K562 (cell line): ENCODE results near the gene CCDC194. TPM values are rescaled to one million over a fixed set of nuclear protein-coding genes. Genes with fewer than 3 reads are reported as not detected.
A peak's percentile ranks its signal among the peaks of the same experiment; 100 is the strongest.

ENCODE experiments used
- ATAC-seq: fragments of 200-7000 bp; cut with Tn5 transposase; 3 replicates; pipeline ENCODE4 v1.9.1; 2020; ENCODE audit warnings: moderate library complexity
- BruUV-seq: library from RNA; stranded (reverse); fragments of 400-500 nt; replicated peaks from 2 replicates; lab custom pipeline; 2021; lab: Mats Ljungman, UMichigan
- CTCF ChIA-PET: fragments of 300-600 bp; formaldehyde crosslinking; extraction: SDS; loops from one replicate; lab custom pipeline; 2021; ENCODE audit warnings: low intra/inter-chr PET ratio; lab: Yijun Ruan, JAX
- POLR2A ChIA-PET: fragments of 300-600, 350-650 bp; sonication (Branson Sonifier 250); formaldehyde crosslinking; extraction: SDS; loops from one replicate; lab custom pipeline; 2021; ENCODE audit warnings: antibody characterized with exemption, inconsistent platforms; lab: Yijun Ruan, JAX
- DNase-seq, 4 experiments: peaks; one replicate each; pipeline versions ENCODE4 v3.0.0 to v3.0.0-alpha.2; 2011 to 2018; ENCODE audit warnings: low spot score in 3 of 4, mixed read lengths in 3 of 4; ENCODE audit errors: extremely low read depth in 1 of 4
- FAIRE-seq: peaks from 2 replicates; lab custom pipeline; 2011; peaks lifted over from hg19 to GRCh38; lab: Jason Lieb, UNC
- H2AFZ ChIP-seq: 2 replicates; pipeline ENCODE4 v1.6.0; 2011; ENCODE audit warnings: low read depth, low read length, control low read depth, inconsistent platforms
- H3K27ac ChIP-seq: fragments of 200-600 bp; 3 replicates; pipeline ENCODE4 v1.8.0; 2011; ENCODE audit warnings: low read depth, mild to moderate bottlenecking, control low read depth, inconsistent platforms, low read length, moderate library complexity, mixed read lengths; ENCODE audit errors: extremely low read depth
- H3K27me3 ChIP-seq, 2 experiments: fragments of 300-600 bp in 1 of 2; 2 replicates in 1 of 2; 3 replicates in 1 of 2; pipeline versions ENCODE4 v1.6.0 to v1.8.0; 2011; ENCODE audit warnings: inconsistent platforms in 2 of 2, low read length in 2 of 2, mild to moderate bottlenecking in 1 of 2, mixed read lengths in 1 of 2, moderate library complexity in 1 of 2; ENCODE audit not compliant: control insufficient read depth in 2 of 2, insufficient read depth in 2 of 2
- H3K36me3 ChIP-seq: fragments of 300-600 bp; 3 replicates; pipeline ENCODE4 v1.8.0; 2011; ENCODE audit warnings: mild to moderate bottlenecking, low read length, inconsistent platforms; ENCODE audit not compliant: control insufficient read depth, insufficient read depth
- H3K4me1 ChIP-seq, 2 experiments: fragments of 200-600 bp in 1 of 2; replicated peaks in 1 of 2; 2 replicates in 1 of 2; 3 replicates in 1 of 2; pipeline versions ENCODE4 v1.5.1 to v1.8.0; 2011; ENCODE audit warnings: inconsistent platforms in 2 of 2, low read length in 2 of 2, mild to moderate bottlenecking in 1 of 2, mixed read lengths in 1 of 2, moderate library complexity in 1 of 2; ENCODE audit not compliant: control insufficient read depth in 2 of 2, insufficient read depth in 2 of 2
- H3K4me2 ChIP-seq: 2 replicates; pipeline ENCODE4 v1.6.1; 2011; ENCODE audit warnings: low read length, control low read depth, inconsistent platforms, mixed read lengths; ENCODE audit not compliant: insufficient read depth
- H3K4me3 ChIP-seq: fragments of 200-600 bp; sonication (generic), shearing (Covaris generic); 2 replicates; pipeline ENCODE4 v1.5.1; 2016; ENCODE audit warnings: control low read depth, inconsistent platforms
- H3K79me2 ChIP-seq: fragments of 200-600 bp; 3 replicates; pipeline ENCODE4 v1.8.0; 2011; ENCODE audit warnings: low read length, inconsistent platforms; ENCODE audit not compliant: control insufficient read depth, insufficient read depth
- H3K9ac ChIP-seq, 2 experiments: 2 replicates each; pipeline versions ENCODE4 v1.6.0 to v1.6.1; 2011; ENCODE audit warnings: low read depth in 2 of 2, low read length in 2 of 2, control low read depth in 1 of 2, inconsistent platforms in 1 of 2, mild to moderate bottlenecking in 1 of 2, mixed read lengths in 1 of 2; ENCODE audit not compliant: insufficient read depth in 1 of 2
- H3K9me1 ChIP-seq: one replicate; pipeline ENCODE4 v1.6.0; 2011; ENCODE audit warnings: inconsistent platforms, mild to moderate bottlenecking, low read length, moderate library complexity; ENCODE audit not compliant: control insufficient read depth, insufficient read depth
- H3K9me3 ChIP-seq: replicated peaks from 2 replicates; pipeline ENCODE4 v1.5.1; 2011; ENCODE audit warnings: low read depth, low read length, inconsistent platforms; ENCODE audit not compliant: control insufficient read depth, insufficient read depth
- H4K20me1 ChIP-seq: replicated peaks from 2 replicates; pipeline ENCODE4 v1.6.1; 2011; ENCODE audit warnings: low read length, inconsistent platforms, mixed read lengths; ENCODE audit not compliant: control insufficient read depth, insufficient read depth
- BCL6 ChIP-seq: fragments of 250-450 bp; sonication (Bioruptor Pico); IDR thresholded peaks from 2 replicates; pipeline ENCODE4 v1.4.0; 2020
- CBX2 ChIP-seq: fragments of 200-600 bp; sonication (generic); IDR thresholded peaks from one replicate; pipeline ENCODE4 v1.6.1; 2012; ENCODE audit warnings: mild to moderate bottlenecking, low read length, inconsistent platforms; ENCODE audit not compliant: insufficient read depth, poor library complexity, severe bottlenecking
- DPF2 ChIP-seq: fragments of 450-650 bp; IDR thresholded peaks from 2 replicates; pipeline ENCODE4 v1.6.1; 2016
- HES1 ChIP-seq: fragments of 450-650 bp; IDR thresholded peaks from 2 replicates; pipeline ENCODE4 v1.6.1; 2016; ENCODE audit warnings: low read depth, mild to moderate bottlenecking, moderate library complexity
- KAT7 ChIP-seq: sonication (generic); formaldehyde crosslinking; IDR thresholded peaks from 2 replicates; pipeline ENCODE4 v1.8.0; 2022; ENCODE audit warnings: missing genetic modification reagents, mild to moderate bottlenecking, borderline replicate concordance
- RBM39 ChIP-seq: fragments of 200-400 bp; formaldehyde crosslinking; optimal IDR thresholded peaks from 2 replicates; pipeline ENCODE3; 2018; ENCODE audit warnings: low read depth, low read length
- RCOR1 ChIP-seq, 2 experiments: IDR thresholded peaks; 2 replicates each; pipeline ENCODE4 v1.6.1; 2012; ENCODE audit warnings: low read depth in 2 of 2, low read length in 2 of 2, borderline replicate concordance in 1 of 2, improper control_type of control experiment in 1 of 2
- SMC3 ChIP-seq: conservative IDR thresholded peaks from 2 replicates; pipeline ENCODE4 v1.6.1; 2011; ENCODE audit warnings: low read depth, low read length, improper control_type of control experiment; ENCODE audit not compliant: insufficient read depth
- XRCC4 ChIP-seq: IDR thresholded peaks from one replicate; pipeline ENCODE4 v1.6.1; 2011; ENCODE audit not compliant: insufficient read depth, insufficient read length; ENCODE audit errors: extremely low read depth
- YY1 ChIP-seq, 3 experiments: IDR thresholded peaks; 2 replicates each; pipeline ENCODE4 v1.6.1; 2011; ENCODE audit warnings: low read length in 2 of 3, mild to moderate bottlenecking in 2 of 3, moderate library complexity in 2 of 3, borderline replicate concordance in 1 of 3, control low read depth in 1 of 3, low read depth in 1 of 3; ENCODE audit not compliant: insufficient read depth in 3 of 3, insufficient replicate concordance in 2 of 3, control insufficient read depth in 1 of 3, insufficient read length in 1 of 3; ENCODE audit errors: extremely low read depth in 1 of 3
- ZNF318 ChIP-seq, 2 experiments: fragments of 450-650 bp; IDR thresholded peaks; 2 replicates each; pipeline ENCODE4 v1.6.1; 2016; ENCODE audit warnings: mild to moderate bottlenecking in 2 of 2, borderline replicate concordance in 1 of 2, low read depth in 1 of 2, moderate library complexity in 1 of 2
- WGBS: fragments of 100-300 bp; shearing (Covaris generic); methylation state at CpG from one replicate; pipeline ENCODE4 v1.1.6; 2016; ENCODE audit warnings: low coverage, mixed read lengths; ENCODE audit not compliant: insufficient coverage; ENCODE audit errors: missing lambda C conversion rate; 5-methylcytosine and 5-hydroxymethylcytosine counted together
- in situ Hi-C: fragments of 300-500 bp; cut with MboI; formaldehyde crosslinking; loops from 4 replicates; pipeline ENCODE4 v1.15.0; 2018; ENCODE audit warnings: inconsistent platforms, mixed read lengths
- intact Hi-C: fragments of 100-400 bp; cut with micrococcal nuclease; formaldehyde crosslinking; loops from 2 replicates; pipeline ENCODE4 v1.14.2; 2022
- polyA plus RNA-seq, 8 experiments: library from polyadenylated mRNA; depleted of rRNA in 4 of 8; stranded (reverse) in 5 of 8; unstranded in 3 of 8; fragments of >200 nt; fragmentation: Nextera tagmentation in 2 of 8; fragmentation: Illumina TruSeq in 1 of 8; extraction: Ambion mirVana in 2 of 8; extraction: Trizol in 1 of 8; gene quantifications; 2 replicates each; pipeline versions ENCODE4 v1.2.1 to v1.2.3, GENCODE V29; 2011 to 2014; ENCODE audit warnings: inconsistent platforms in 1 of 8, missing spikeins in 1 of 8
- total RNA-seq, 7 experiments: library from RNA; depleted of rRNA in 6 of 7; stranded (reverse); fragments of >200 nt in 6 of 7; fragmentation: Illumina TruSeq in 2 of 7; extraction: Trizol in 2 of 7; gene quantifications; 2 replicates each; pipeline versions ENCODE4 v1.2.1 to v1.2.3, GENCODE V29; 2011 to 2021; ENCODE audit warnings: low replicate concordance in 1 of 7

The CCDC194 gene
- total and polyA plus RNA-seq, 9 of the 15 experiments (the other 6 are each of a cell fraction or from before 2014, with no cell fraction given) = 0.13 to 1.3 (median 0.39) TPM; not detected in 3

- Histone ChIP-seq H3K4me2 (peak overlapping the region; percentile 92), H3K4me3 (peak overlapping the region; percentile 53), H2AFZ (peak overlapping the region; percentile 81), H3K9me1 (no peaks in the 10 kb centered on the region), H4K20me1 (0 out of 2 replicates have a peak, but pooled peaks cover 3% of the 10 kb centered on the region), H3K9me3 (no peaks in the 10 kb centered on the region), H3K4me1 (peaks cover 12 to 37% of the 10 kb centered on the region in 2 experiments; a peak in 4 of 5 replicates), H3K27me3 (no peaks in the 10 kb centered on the region), H3K79me2 (peaks cover 64% of the 10 kb centered on the region), H3K9ac (peak overlapping the region; percentile 78 to 93), H3K36me3 (peaks cover 26% of the 10 kb centered on the region; the same call in 2 of the 3 replicates), H3K27ac (peak overlapping the region; percentile 69)
- 2% methylated on average over 7 of the region's 7 CpGs for WGBS
- TSS peak; percentile 68 for BruUV-seq
- DNase-seq (peak in 1 of 4 experiments; percentile 44), FAIRE-seq (no peak), ATAC-seq (no peak)
- intact Hi-C loops = loop anchor here (1.0 kb wide), 1 partner anchor 15 kb away; no protein-coding TSS in a partner anchor
- POLR2A ChIA-PET = interaction anchor here (0.6 to 2.4 kb wide), 7 partner anchors 11 to 935 kb away, joined by 3 to 20 read pairs (median 5); partner anchors contain the start of genes ANO8, CCDC194 and MVB12A
- CTCF ChIA-PET = no interaction called here
- in situ Hi-C loops = no loop called here
- no peak for TF ChIP-seq XRCC4
- TF ChIP-seq SMC3 = no peak
- TF ChIP-seq HES1 = no peak
- TF ChIP-seq ZNF318 (IDR thresholded peaks at IDR 0.05; ENCODE audit: borderline replicate concordance in 1 of 2, low read depth in 1 of 2) = no peak
- peak in 1 of 3 experiments; percentile 2 for TF ChIP-seq YY1 (IDR thresholded peaks at IDR 0.05; ENCODE audit: borderline replicate concordance in 1 of 3, control insufficient read depth in 1 of 3, extremely low read depth in 1 of 3, insufficient read depth in 3 of 3, insufficient read length in 1 of 3, insufficient replicate concordance in 2 of 3, low read depth in 1 of 3, low read length in 2 of 3)
- no peak for TF ChIP-seq RBM39
- peak; percentile 68; the same call in 1 of the 2 replicates for TF ChIP-seq KAT7 (CRISPR knock-in tag)
- no peak for TF ChIP-seq RCOR1 (IDR thresholded peaks at IDR 0.05; ENCODE audit: borderline replicate concordance in 1 of 2, low read depth in 2 of 2, low read length in 2 of 2)
- no peak for TF ChIP-seq CBX2
- no peak for TF ChIP-seq DPF2
- no peak for TF ChIP-seq BCL6 (CRISPR knock-in tag)
Observed at GRCh38 chr19:17404621-17405249, 10.7 kb upstream of the CCDC194 start.
